ENCODE measurements around the gene PSMB4.
"Not testable (repeated sequence)": the region's sequence is repeated elsewhere in the genome, so short reads cannot be mapped to it uniquely, and the experiment has no call there.

The PSMB4 gene

GRCh38 chr1:151399324-151400171 is at the start of gene PSMB4:
TSS of gene PSMB4 (plus strand) at chr1:151399573. CDS start at chr1:151399588, 15 bp downstream.
- DNase-seq (ENCODE audit: low read depth in 2 of 2) = peak; percentile 50 to 70

DNA sequence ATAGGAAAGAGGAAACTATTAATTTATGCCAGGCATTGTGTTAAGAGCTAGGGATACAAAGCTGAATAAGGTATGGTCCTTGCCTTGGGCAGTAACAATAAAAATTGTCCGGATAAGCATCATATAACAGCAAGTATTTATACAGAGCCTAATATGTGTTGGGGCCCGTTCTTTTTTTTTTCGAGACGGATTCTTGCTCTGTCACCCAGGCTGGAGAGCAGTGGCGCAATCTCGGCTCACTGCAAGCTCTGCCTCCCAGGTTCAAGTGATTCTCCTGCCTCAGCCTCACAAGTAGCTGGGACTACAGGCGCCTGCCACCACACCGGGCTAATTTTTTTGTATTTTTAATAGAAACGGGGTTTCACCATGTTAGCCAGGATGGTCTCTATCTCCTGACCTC is 49.0 kb upstream of the PSMB4 start:
- DNase-seq (ENCODE audit: low read depth in 2 of 2) = not testable (repeated sequence)

- DNase-seq (ENCODE audit: low read depth in 2 of 2) = no peak
These were observed 47.2 kb upstream of the PSMB4 start for GRCh38 chr1:151352021-151352718.

- no peak for DNase-seq (ENCODE audit: low read depth in 2 of 2)
These were observed 42.7 kb upstream of the PSMB4 start for GRCh38 chr1:151356696-151357095.

DNA sequence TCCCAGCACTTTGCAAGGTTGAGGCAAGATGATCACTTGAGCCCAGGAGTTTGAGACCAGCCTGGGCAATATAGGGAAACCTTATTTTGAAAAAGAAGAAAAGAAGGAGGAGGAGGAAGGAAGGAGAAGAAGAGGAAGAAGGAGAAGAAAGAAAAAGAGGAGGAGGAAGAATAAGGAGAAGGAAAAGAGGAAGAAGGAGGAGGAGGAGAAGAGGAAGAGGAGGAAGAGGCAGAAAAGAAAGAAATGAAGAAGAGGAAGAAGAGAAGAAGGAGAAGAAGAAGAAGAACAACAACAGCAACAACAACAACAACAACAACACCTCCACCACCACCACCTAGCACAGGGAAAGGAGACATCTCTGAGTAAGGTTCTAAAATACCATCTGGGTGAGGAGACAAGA is 37.5 kb upstream of the PSMB4 start:
- DNase-seq (ENCODE audit: low read depth in 2 of 2) = no peak

DNA sequence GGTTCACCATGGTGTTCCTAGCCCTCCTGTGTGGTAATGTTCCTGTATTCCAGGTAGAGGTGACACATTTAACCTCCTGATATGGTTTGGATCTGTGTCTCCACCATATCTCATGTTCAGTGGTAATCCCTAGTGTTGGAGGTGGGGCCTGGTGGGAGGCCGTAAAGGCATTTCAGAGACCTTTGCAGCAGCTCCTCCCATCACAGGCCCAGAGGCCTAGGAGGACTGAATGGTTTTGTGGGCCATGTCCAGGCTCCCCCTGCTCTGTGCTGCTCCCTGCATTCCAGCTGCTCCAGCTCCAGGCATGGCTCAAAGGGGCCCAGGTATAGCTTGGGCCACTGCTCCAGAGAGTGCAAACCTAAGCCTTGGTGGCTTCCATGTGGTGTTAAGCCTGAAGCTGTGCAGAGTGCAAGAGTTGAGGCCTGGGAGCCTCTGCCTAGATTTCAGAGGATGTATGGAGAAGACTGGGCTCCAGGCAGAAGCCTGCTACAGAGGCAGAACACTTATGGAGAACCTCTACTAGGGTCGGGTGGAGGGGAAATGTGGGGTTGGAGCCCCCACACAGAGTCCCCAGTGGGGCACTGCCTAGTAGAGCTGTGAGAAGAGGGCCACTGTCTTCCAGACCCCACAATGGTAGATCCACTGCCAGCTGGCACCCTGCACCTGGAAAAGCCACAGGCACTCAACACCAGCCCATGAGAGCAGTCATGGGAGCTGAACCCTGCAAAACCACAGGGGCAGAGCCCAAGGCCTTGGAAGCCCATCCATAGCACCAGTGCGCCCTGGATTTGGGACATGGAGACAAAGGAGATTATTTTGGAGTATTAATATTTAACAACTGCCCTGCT is 36.8 kb upstream of the PSMB4 start:
- DNase-seq (ENCODE audit: low read depth in 2 of 2) = no peak

GRCh38 chr1:151364996-151365395 is 34.4 kb upstream of the PSMB4 start:
- no peak for DNase-seq (ENCODE audit: low read depth in 2 of 2)

DNA sequence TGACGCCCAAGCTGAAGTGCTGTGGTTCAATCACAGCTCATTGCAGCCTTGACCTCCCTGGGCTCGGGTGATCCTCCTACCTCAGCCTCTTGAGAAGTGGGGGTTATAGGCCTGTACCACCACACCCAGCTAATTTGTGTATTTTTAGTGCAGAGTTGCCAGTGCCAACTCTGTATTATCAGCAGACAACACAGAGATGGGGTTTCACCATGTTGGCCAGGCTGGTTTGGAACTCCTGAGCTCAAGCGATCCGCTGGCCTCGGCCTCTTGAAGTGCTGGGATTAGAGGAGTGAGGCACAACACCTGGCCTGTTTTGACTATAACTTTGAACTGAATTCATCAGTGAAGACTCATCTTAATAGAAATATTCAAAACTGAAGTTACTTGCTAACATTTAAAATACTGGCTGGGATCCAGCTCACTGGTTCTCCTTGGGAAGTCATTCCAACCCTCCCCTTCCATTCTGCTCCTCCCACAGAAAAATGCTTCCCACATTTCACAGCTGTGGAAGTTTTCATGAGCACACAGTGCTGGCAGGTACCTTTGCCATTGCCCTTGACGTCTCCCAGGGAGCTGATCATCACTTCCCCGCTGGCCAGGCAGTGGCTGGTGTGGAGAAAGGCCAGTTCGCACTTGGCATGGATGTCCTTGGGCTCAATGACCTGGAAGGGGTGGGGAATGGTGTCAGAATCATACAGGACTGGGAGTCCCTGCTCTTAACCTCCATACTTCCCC is 31.5 kb upstream of the PSMB4 start:
- no peak for DNase-seq (ENCODE audit: low read depth in 2 of 2)

GRCh38 chr1:151368393-151369301 is 30.7 kb upstream of the PSMB4 start:
- no peak for DNase-seq (ENCODE audit: low read depth in 2 of 2)

- DNase-seq (ENCODE audit: low read depth in 2 of 2) = no peak
These were observed 30.1 kb upstream of the PSMB4 start for GRCh38 chr1:151369302-151369610.

GRCh38 chr1:151369621-151370048 is 29.7 kb upstream of the PSMB4 start:
- no peak for DNase-seq (ENCODE audit: low read depth in 2 of 2)

DNA sequence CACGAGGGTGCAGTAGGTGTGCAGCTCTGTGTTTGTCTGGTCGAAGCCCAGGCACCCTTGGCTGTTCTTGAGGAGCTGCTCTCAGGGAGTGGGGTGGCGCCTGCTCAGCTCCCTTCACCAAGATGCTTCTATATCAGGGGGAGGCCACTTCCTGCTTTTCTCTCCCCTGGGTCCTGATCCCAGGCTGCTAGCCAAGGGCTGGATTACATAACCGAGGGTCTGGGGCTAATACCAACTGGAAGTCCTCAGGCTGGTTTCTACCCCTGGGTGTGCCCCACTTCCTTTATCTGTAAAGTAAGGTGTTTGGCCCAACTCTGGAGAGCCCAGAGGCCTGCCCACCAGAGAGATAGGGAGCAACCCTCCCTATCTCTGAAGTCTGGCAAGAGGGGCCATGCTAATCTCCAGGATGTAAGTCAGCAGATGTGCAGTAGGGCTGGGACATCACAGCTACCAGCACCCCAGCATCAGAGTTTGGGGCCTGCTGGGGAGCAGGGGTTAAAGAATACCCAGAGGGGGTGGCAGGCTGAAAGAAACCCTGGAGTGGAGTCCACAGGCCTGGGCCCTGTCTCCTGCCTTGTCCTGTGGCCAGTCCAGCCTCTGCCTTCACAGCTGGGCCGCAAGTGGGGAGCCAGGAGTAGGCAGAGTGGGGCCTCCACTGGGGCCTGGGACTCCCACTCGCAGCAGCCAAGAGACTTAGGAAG is 29.0 kb upstream of the PSMB4 start:
- DNase-seq (ENCODE audit: low read depth in 2 of 2) = no peak

DNA sequence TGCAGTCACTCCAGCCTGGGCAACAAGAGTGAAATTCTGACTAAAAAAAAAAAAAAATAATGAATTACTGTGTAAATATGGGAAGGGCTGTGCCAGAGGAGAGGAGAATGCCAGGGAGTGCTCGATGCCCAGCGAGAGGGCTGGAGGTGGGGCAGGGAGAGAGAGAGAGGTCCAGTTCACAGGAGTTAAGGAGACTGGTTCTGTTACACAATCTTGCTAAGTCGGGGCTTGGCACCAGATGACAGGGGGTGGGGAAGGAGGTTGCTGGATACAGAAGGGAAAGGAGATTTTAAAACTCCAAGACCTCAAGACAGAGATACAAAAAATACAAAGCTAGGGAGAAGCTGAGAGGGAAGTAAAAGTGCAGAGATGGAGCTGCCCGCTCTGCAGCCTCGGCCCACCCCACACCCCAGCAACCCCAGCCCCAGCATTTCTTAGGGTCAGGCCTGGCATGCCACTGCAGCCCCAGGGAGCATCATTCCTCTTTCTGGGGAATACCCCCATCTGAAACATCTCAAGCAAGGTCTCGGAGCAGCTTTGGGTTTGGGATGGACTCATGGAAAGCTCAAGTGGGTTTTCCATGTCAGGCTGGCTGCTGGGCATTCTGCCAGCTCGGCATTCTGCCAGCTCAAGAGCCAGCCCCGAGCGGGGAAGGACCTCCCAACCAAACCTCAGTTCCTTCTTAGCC is 27.9 kb upstream of the PSMB4 start:
- no peak for DNase-seq (ENCODE audit: low read depth in 2 of 2)

DNA sequence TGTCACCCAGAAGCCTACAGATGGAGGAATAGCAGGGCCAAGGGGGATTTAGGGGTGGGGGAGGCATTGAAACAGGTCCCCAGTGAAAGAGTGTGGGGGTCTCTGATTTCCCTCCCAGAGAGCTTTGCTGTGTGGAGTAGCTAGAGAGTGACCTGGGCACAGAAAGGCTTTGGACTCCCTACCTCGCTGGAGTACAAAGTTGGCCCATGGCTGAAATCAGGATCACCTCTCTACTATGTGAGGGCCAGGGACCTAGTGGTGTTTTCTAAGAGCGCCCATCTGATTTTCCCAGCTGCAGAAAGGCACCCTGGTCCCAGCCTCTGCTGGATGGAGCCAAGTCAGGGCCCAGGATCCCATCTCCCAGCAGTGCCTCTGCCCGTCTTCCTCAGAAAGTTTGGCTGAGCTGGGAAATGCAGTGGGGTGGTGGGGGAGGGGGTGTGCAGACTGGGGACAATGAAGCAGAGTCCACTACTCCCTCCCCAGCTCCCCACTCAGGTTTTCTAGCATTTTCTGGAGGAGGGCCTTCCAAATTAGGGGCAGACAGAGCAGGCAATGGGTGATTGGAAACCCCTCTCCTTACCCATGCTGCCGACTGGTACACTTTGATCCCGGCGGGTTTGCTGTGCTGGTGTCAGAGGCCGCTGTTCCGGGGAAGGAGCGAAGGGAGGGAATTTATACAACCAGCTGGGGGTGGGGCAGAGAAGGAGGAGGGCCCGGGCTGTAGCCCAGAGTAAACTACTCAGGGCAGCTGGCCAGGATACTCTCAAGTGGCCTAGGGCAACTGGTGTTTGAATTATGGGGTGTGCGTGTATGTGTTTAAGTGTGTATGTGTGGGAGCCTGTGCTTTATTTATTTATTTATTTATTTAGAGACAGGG is 27.1 kb upstream of the PSMB4 start, which contains the start of gene SELENBP1:
TSS of gene SELENBP1 (minus strand) at position 648 of the 877 bp plus-strand sequence. CDS start at position 584, 64 bp downstream.
- no peak for DNase-seq (ENCODE audit: low read depth in 2 of 2)

GRCh38 chr1:151373196-151373595 is 26.2 kb upstream of the PSMB4 start:
- no peak for DNase-seq (ENCODE audit: low read depth in 2 of 2)

GRCh38 chr1:151377150-151377884 is 22.1 kb upstream of the PSMB4 start:
- no peak for DNase-seq (ENCODE audit: low read depth in 2 of 2)

GRCh38 chr1:151384584-151384983 is 14.8 kb upstream of the PSMB4 start:
- no peak for DNase-seq (ENCODE audit: low read depth in 2 of 2)
